NT2/D1 (cell line): ENCODE data around the gene HM13.
"Not testable (repeated sequence)": the region's sequence is repeated elsewhere in the genome, so short reads cannot be mapped to it uniquely, and the experiment has no call there.

Source experiments
- DNase-seq: peaks from one replicate; pipeline ENCODE4 v3.0.0-alpha.2; 2011; ENCODE audit warnings: low read depth, low spot score
- H3K27me3 ChIP-seq: 2 replicates; pipeline ENCODE4 v1.6.0; 2011; ENCODE audit warnings: mild to moderate bottlenecking; ENCODE audit not compliant: insufficient read length, insufficient read depth
- H3K36me3 ChIP-seq: 2 replicates; pipeline ENCODE4 v1.6.1; 2011; ENCODE audit warnings: mild to moderate bottlenecking, low read length, mixed read lengths; ENCODE audit not compliant: insufficient read depth, insufficient read length
- H3K4me1 ChIP-seq: 2 replicates; pipeline ENCODE4 v1.5.1; 2011; ENCODE audit not compliant: insufficient read depth, insufficient read length
- H3K4me3 ChIP-seq: 2 replicates; pipeline ENCODE4 v1.5.1; 2011; ENCODE audit warnings: low read depth; ENCODE audit not compliant: insufficient read length
- H3K9ac ChIP-seq: 2 replicates; pipeline ENCODE4 v1.6.0; 2011; ENCODE audit warnings: low read depth; ENCODE audit not compliant: insufficient read length
- H3K9me3 ChIP-seq: 2 replicates; pipeline ENCODE4 v1.5.1; 2011; ENCODE audit warnings: mild to moderate bottlenecking, low read length; ENCODE audit not compliant: insufficient read depth
- SUZ12 ChIP-seq: IDR thresholded peaks from 2 replicates; pipeline ENCODE4 v1.6.1; 2011; ENCODE audit not compliant: insufficient read length, insufficient read depth; ENCODE audit errors: extremely low read depth
- YY1 ChIP-seq: IDR thresholded peaks from 2 replicates; pipeline ENCODE4 v1.6.1; 2011; ENCODE audit not compliant: insufficient read length, insufficient read depth
- ZNF274 ChIP-seq: IDR thresholded peaks from 2 replicates; pipeline ENCODE4 v1.6.1; 2011; ENCODE audit warnings: mild to moderate bottlenecking, low read depth, low read length

Gene HM13

DNA sequence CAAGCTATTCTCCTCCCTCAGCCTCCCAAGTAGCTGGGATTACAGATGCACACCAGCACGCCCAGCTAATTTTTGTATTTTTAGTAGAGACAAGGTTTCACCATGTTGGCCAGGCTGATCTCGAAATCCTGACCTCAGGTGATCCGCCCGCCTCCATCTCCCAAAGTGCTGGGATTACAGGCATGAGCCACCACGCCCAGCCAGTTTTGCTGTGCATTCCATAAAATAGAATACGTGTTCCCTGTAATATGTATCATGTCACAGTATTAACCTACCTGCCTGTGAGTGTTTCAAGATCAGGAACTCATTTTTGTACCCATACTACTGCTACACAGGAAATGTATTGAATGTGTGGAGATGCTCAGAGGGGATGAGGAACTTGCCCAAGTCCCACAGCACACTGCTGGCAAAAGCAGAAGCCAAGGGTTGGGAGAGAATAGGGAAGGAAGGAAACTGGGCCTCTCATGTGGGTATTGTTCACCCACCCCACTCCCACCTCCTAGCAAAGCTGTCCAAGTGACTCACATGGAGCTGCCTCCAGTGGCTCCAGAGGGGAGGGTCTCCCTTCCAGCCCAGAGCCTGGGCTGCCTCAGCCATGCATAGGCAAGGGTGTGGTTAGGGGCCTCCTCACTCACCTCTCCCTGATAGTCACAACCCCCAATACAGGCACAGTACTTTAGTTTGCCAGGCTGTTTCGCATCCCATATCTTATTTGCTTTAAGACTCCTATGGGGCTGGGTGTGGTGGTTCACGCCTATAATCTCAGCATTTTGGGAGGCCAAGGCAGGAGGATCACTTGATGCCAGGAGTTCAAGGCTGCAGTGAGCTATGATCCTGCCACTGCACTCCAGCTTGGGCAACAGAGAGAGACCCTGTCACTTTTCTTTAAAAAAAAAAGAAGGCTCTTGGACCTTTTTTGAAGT is 9.4 kb downstream of the HM13 start:
- no peaks in the 10 kb centered on the region for H3K4me1 ChIP-seq
- TF ChIP-seq SUZ12: no peak
- no peak for TF ChIP-seq ZNF274
- TF ChIP-seq YY1: no peak
- no peaks in the 10 kb centered on the region for H3K9me3 ChIP-seq
- no peak overlapping the region for H3K4me3 ChIP-seq
- H3K36me3 ChIP-seq: peaks cover 57% of the 10 kb centered on the region
- no peaks in the 10 kb centered on the region for H3K27me3 ChIP-seq
- DNase-seq: no peak
- no peak overlapping the region for H3K9ac ChIP-seq

DNA sequence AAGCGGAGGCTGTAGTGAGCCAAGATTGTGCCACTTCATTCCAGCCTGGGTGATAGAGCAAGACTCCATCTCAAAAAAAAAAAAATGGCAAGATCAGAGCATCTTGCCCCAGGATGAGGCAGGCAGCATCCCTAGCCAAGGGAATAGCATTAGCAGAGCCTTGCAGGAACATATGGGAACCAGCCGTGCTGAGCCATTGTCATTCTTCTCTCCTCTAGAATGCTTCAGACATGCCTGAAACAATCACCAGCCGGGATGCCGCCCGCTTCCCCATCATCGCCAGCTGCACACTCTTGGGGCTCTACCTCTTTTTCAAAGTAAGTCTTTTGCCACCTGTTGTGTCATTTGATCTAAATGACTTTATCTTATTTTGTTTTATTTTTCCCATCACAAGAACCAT is 13.0 kb downstream of the HM13 start:
- Histone ChIP-seq H3K36me3 (peaks cover 62% of the 10 kb centered on the region), H3K9ac (no peak overlapping the region), H3K4me1 (no peaks in the 10 kb centered on the region), H3K4me3 (no peak overlapping the region), H3K9me3 (no peaks in the 10 kb centered on the region), H3K27me3 (no peaks in the 10 kb centered on the region)
- TF ChIP-seq ZNF274 (no peak), YY1 (no peak), SUZ12 (no peak)
- no peak for DNase-seq

DNA sequence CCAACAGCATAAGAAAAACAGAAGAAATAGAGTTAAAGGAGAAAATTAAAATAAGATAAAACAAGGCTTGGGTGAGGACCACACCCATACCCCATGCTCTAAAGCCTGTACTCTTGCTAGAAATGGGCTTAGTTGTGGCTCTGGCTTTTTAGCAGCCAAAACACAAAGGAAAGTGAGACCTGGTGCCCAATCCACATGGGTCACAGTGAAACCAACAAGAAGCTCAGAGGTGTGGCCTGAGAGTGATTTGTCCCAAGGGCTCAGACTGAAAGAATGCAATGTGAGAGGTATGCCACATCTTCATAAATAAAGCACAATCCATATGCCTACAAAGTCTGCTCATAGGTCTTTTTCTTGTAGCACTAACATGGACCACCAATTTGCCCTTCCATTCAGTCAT is 21.1 kb downstream of the HM13 start:
- H3K36me3 ChIP-seq: peaks cover 79% of the 10 kb centered on the region
- no peaks in the 10 kb centered on the region for H3K9me3 ChIP-seq
- no peak for DNase-seq

GRCh38 chr20:31536575-31536974 is 22.3 kb downstream of the HM13 start:
- H3K4me1 ChIP-seq: no peaks in the 10 kb centered on the region
- no peaks in the 10 kb centered on the region for H3K27me3 ChIP-seq
- no peak overlapping the region for H3K9ac ChIP-seq
- DNase-seq: no peak
- TF ChIP-seq ZNF274: no peak
- no peak for TF ChIP-seq SUZ12
- TF ChIP-seq YY1: no peak
- peaks cover 81% of the 10 kb centered on the region for H3K36me3 ChIP-seq
- no peak overlapping the region for H3K4me3 ChIP-seq
- H3K9me3 ChIP-seq: no peaks in the 10 kb centered on the region

More for the DNA sequence above, 21.1 kb downstream of the HM13 start:
- Histone ChIP-seq H3K27me3 (no peaks in the 10 kb centered on the region), H3K9ac (no peak overlapping the region), H3K4me1 (no peaks in the 10 kb centered on the region), H3K4me3 (no peak overlapping the region)
- no peak for TF ChIP-seq YY1
- no peak for TF ChIP-seq ZNF274
- TF ChIP-seq SUZ12: no peak

GRCh38 chr20:31537116-31537871 is 23.1 kb downstream of the HM13 start:
- no peaks in the 10 kb centered on the region for H3K27me3 ChIP-seq
- H3K36me3 ChIP-seq: peaks cover 84% of the 10 kb centered on the region

GRCh38 chr20:31537890-31538289 is 23.6 kb downstream of the HM13 start:
- Histone ChIP-seq H3K9ac (no peak overlapping the region), H3K4me3 (no peak overlapping the region), H3K27me3 (no peaks in the 10 kb centered on the region), H3K9me3 (no peaks in the 10 kb centered on the region), H3K4me1 (peaks cover 5% of the 10 kb centered on the region), H3K36me3 (peaks cover 87% of the 10 kb centered on the region)
- DNase-seq: no peak
- TF ChIP-seq SUZ12: no peak
- TF ChIP-seq ZNF274: no peak
- no peak for TF ChIP-seq YY1

More at GRCh38 chr20:31537116-31537871, 23.1 kb downstream of the HM13 start:
- Histone ChIP-seq H3K4me1 (peaks cover 3% of the 10 kb centered on the region), H3K9ac (no peak overlapping the region), H3K4me3 (no peak overlapping the region), H3K9me3 (no peaks in the 10 kb centered on the region)
- TF ChIP-seq ZNF274: no peak
- no peak for TF ChIP-seq YY1
- TF ChIP-seq SUZ12: no peak
- no peak for DNase-seq

- TF ChIP-seq YY1 (no peak), ZNF274 (no peak), SUZ12 (no peak)
- Histone ChIP-seq H3K9me3 (no peaks in the 10 kb centered on the region), H3K4me1 (peaks cover 5% of the 10 kb centered on the region), H3K36me3 (peaks cover 86% of the 10 kb centered on the region), H3K27me3 (no peaks in the 10 kb centered on the region), H3K4me3 (no peak overlapping the region), H3K9ac (no peak overlapping the region)
- no peak for DNase-seq
These were observed 24.1 kb downstream of the HM13 start for GRCh38 chr20:31538326-31538725.

GRCh38 chr20:31539636-31540035 is 25.4 kb downstream of the HM13 start:
- H3K9me3 ChIP-seq, DNase-seq, H3K4me3 ChIP-seq, H3K27me3 ChIP-seq, H3K9ac ChIP-seq, H3K4me1 ChIP-seq: not testable (repeated sequence)
- peaks cover 79% of the 10 kb centered on the region for H3K36me3 ChIP-seq
